C4-2B (cell line): ENCODE results near the gene CMTM2.

Experiments
- CTCF ChIP-seq: fragments of 450-650 bp; conservative IDR thresholded peaks from 2 replicates; pipeline ENCODE4 v1.5.1; 2017; ENCODE audit warnings: mild to moderate bottlenecking
- ZFX ChIP-seq: fragments of 450-650 bp; IDR thresholded peaks from 2 replicates; pipeline ENCODE4 v1.6.1; 2017

GRCh38 chr16:66554495-66554894 is 24.8 kb upstream of the CMTM2 start:
- TF ChIP-seq CTCF = no peak
- no peak for TF ChIP-seq ZFX
